DOHH2 (cell line): ENCODE data around the gene ST7.

Experiments
- H3F3A ChIP-seq: fragments of 200-600 bp; sonication (generic), shearing (Covaris generic); 2 replicates; pipeline ENCODE4 v1.6.0; 2016; ENCODE audit warnings: antibody characterized with exemption, mild to moderate bottlenecking; ENCODE audit not compliant: control insufficient read depth, insufficient read depth
- H3K27ac ChIP-seq: fragments of 200-600 bp; sonication (generic); 2 replicates; pipeline ENCODE4 v1.5.1; 2014; ENCODE audit warnings: low read depth, mild to moderate bottlenecking, low read length, moderate library complexity
- H3K27me3 ChIP-seq: fragments of 200-600 bp; sonication (generic); 2 replicates; pipeline ENCODE4 v1.6.1; 2014; ENCODE audit warnings: mild to moderate bottlenecking, low read length, mixed read lengths; ENCODE audit not compliant: control insufficient read depth
- H3K36me3 ChIP-seq: fragments of 200-600 bp; sonication (generic); 2 replicates; pipeline ENCODE4 v1.6.1; 2014; ENCODE audit warnings: mild to moderate bottlenecking, low read length, moderate library complexity, mixed read lengths; ENCODE audit not compliant: control insufficient read depth
- H3K4me1 ChIP-seq: fragments of 200-600 bp; sonication (generic); 2 replicates; pipeline ENCODE4 v1.6.1; 2014; ENCODE audit warnings: mild to moderate bottlenecking, low read length, mixed read lengths; ENCODE audit not compliant: control insufficient read depth
- H3K4me2 ChIP-seq: fragments of 200-600 bp; sonication (generic); 2 replicates; pipeline ENCODE4 v1.6.0; 2014; ENCODE audit warnings: mild to moderate bottlenecking, low read length, moderate library complexity
- H3K4me3 ChIP-seq: fragments of 200-600 bp; sonication (generic); 2 replicates; pipeline ENCODE4 v1.5.1; 2014; ENCODE audit warnings: mild to moderate bottlenecking, low read length, mixed read lengths
- H3K79me2 ChIP-seq: fragments of 200-600 bp; sonication (generic); 2 replicates; pipeline ENCODE4 v1.6.1; 2014; ENCODE audit warnings: mild to moderate bottlenecking, low read length, mixed read lengths; ENCODE audit not compliant: control insufficient read depth
- H3K9me2 ChIP-seq: fragments of 200-600 bp; sonication (generic); replicated peaks from 2 replicates; pipeline ENCODE4 v1.6.1; 2014; ENCODE audit warnings: mild to moderate bottlenecking, low read length, mixed read lengths; ENCODE audit not compliant: control insufficient read depth
- H3K9me3 ChIP-seq: fragments of 200-600 bp; sonication (generic); 2 replicates; pipeline ENCODE4 v1.6.1; 2014; ENCODE audit warnings: antibody characterized with exemption, low read length, mixed read lengths; ENCODE audit not compliant: control insufficient read depth, insufficient read depth
- H4K20me1 ChIP-seq: fragments of 200-600 bp; sonication (generic); 2 replicates; pipeline ENCODE4 v1.6.0; 2014; ENCODE audit warnings: low read depth, mild to moderate bottlenecking, antibody characterized with exemption, low read length, moderate library complexity; ENCODE audit not compliant: control insufficient read depth, insufficient read depth
- EZH2phosphoT487 ChIP-seq: fragments of 200-600 bp; sonication (generic); IDR thresholded peaks from 2 replicates; pipeline ENCODE4 v1.6.1; 2017; ENCODE audit warnings: borderline replicate concordance, mild to moderate bottlenecking, antibody characterized with exemption, low read length, moderate library complexity, mixed read lengths
- TF ChIP-seq, protein P1 (sequence below): fragments of 200-600 bp; sonication (generic); IDR thresholded peaks from one replicate; pipeline ENCODE4 v1.5.1; 2014; ENCODE audit warnings: antibody characterized with exemption, mild to moderate bottlenecking, low read depth, low read length; ENCODE audit not compliant: poor library complexity, severe bottlenecking

The ST7 gene

GRCh38 chr7:117122536-117122935 lies 169.2 kb downstream of the ST7 start:
- Histone ChIP-seq H3K4me2 (no peak overlapping the region), H3K79me2 (no peaks in the 10 kb centered on the region), H3K27me3 (no peaks in the 10 kb centered on the region), H4K20me1 (no peaks in the 10 kb centered on the region), H3K4me3 (no peak overlapping the region), H3K9me3 (no peaks in the 10 kb centered on the region), H3K27ac (no peak overlapping the region), H3K4me1 (no peaks in the 10 kb centered on the region), H3F3A (no peaks in the 10 kb centered on the region), H3K36me3 (no peaks in the 10 kb centered on the region), H3K9me2 (no peaks in the 10 kb centered on the region)
- TF ChIP-seq EZH2phosphoT487: no peak
- TF ChIP-seq, protein P1, sequence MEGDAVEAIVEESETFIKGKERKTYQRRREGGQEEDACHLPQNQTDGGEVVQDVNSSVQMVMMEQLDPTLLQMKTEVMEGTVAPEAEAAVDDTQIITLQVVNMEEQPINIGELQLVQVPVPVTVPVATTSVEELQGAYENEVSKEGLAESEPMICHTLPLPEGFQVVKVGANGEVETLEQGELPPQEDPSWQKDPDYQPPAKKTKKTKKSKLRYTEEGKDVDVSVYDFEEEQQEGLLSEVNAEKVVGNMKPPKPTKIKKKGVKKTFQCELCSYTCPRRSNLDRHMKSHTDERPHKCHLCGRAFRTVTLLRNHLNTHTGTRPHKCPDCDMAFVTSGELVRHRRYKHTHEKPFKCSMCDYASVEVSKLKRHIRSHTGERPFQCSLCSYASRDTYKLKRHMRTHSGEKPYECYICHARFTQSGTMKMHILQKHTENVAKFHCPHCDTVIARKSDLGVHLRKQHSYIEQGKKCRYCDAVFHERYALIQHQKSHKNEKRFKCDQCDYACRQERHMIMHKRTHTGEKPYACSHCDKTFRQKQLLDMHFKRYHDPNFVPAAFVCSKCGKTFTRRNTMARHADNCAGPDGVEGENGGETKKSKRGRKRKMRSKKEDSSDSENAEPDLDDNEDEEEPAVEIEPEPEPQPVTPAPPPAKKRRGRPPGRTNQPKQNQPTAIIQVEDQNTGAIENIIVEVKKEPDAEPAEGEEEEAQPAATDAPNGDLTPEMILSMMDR: no peak

- H3F3A ChIP-seq: no peaks in the 10 kb centered on the region
- H3K27ac ChIP-seq: no peak overlapping the region
- H3K36me3 ChIP-seq: no peaks in the 10 kb centered on the region
- no peak for TF ChIP-seq EZH2phosphoT487
- TF ChIP-seq, protein P1: no peak
- H3K27me3 ChIP-seq: no peaks in the 10 kb centered on the region
- H4K20me1 ChIP-seq: no peaks in the 10 kb centered on the region
- H3K9me3 ChIP-seq: no peaks in the 10 kb centered on the region
- no peaks in the 10 kb centered on the region for H3K4me1 ChIP-seq
- H3K79me2 ChIP-seq: no peaks in the 10 kb centered on the region
- H3K4me3 ChIP-seq: no peak overlapping the region
- H3K4me2 ChIP-seq: no peak overlapping the region
- H3K9me2 ChIP-seq: no peaks in the 10 kb centered on the region
These were observed 170.1 kb downstream of the ST7 start for GRCh38 chr7:117123311-117123926.

GRCh38 chr7:117124591-117125220 lies 171.4 kb downstream of the ST7 start:
- H4K20me1 ChIP-seq: no peaks in the 10 kb centered on the region
- no peak overlapping the region for H3K4me3 ChIP-seq
- H3F3A ChIP-seq: no peaks in the 10 kb centered on the region
- H3K4me2 ChIP-seq: no peak overlapping the region
- H3K79me2 ChIP-seq: no peaks in the 10 kb centered on the region
- H3K9me2 ChIP-seq: no peaks in the 10 kb centered on the region
- no peaks in the 10 kb centered on the region for H3K9me3 ChIP-seq
- H3K27ac ChIP-seq: no peak overlapping the region
- no peaks in the 10 kb centered on the region for H3K27me3 ChIP-seq
- no peak for TF ChIP-seq EZH2phosphoT487
- TF ChIP-seq, protein P1: no peak
- H3K36me3 ChIP-seq: no peaks in the 10 kb centered on the region
- H3K4me1 ChIP-seq: no peaks in the 10 kb centered on the region
